ENCODE measurements around the gene ZBTB48. TPM values are rescaled to one million over a fixed set of nuclear protein-coding genes. Genes with fewer than 3 reads are reported as not detected.

Gene ZBTB48
- polyA plus RNA-seq, 1 donor, result 38.2 TPM

- Histone ChIP-seq H3K4me3 (ENCODE audit: low read length) (no peak overlapping the region), H3K27ac (ENCODE audit: low read length) (no peak overlapping the region), H3K36me3 (ENCODE audit: control insufficient read depth, insufficient read depth, low read length) (no peaks in the 10 kb centered on the region), H3K27me3 (ENCODE audit: control insufficient read depth, insufficient read depth, low read length) (peaks cover 14% of the 10 kb centered on the region), H3K4me1 (ENCODE audit: control insufficient read depth, insufficient read depth, low read length) (no peaks in the 10 kb centered on the region), H3K9me3 (ENCODE audit: control insufficient read depth, low read depth, low read length) (peaks cover 3% of the 10 kb centered on the region)
- DNase-seq, result no peak
- WGBS (ENCODE audit: insufficient coverage, low lambda C conversion rate), result no CpG with 5 or more reads among the region's 12 CpGs
These were observed 7.0 kb upstream of the ZBTB48 start for GRCh38 chr1:6572653-6573383.

DNA sequence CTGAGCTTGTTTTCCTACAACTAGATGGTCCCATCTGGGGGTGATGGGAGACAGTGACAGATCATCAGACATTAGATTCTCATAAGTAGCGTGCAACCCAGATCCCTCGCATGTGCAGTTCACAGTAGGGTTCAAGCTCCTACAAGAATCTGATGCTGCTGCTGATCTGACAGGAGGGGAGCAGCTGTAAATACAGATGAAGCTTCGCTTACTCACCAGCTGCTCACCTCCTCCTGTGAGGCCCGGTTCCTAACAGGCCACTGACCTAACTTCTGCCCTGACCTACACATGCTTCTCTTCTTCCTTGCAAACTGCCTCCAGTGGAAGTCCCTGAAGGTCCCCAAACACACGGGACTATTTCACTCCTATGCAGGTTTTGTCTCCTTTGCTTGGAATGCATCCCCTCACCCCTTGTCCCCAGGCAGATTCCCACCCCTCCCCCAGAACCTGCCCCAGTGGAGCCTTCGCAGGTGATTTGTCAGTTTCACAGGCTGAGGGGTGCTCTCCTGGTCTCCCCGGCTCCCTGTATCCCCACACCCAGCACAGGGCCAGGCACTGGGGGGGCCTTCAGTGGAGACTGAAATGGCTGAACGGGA lies 5.7 kb upstream of the ZBTB48 start:
- peaks cover 3% of the 10 kb centered on the region for H3K9me3 ChIP-seq (ENCODE audit: control insufficient read depth, low read depth, low read length)
- H3K36me3 ChIP-seq (ENCODE audit: control insufficient read depth, insufficient read depth, low read length), result no peaks in the 10 kb centered on the region
- no CpG with 5 or more reads among the region's 8 CpGs for WGBS (ENCODE audit: insufficient coverage, low lambda C conversion rate)
- H3K4me1 ChIP-seq (ENCODE audit: control insufficient read depth, insufficient read depth, low read length), result peaks cover under 1% of the 10 kb centered on the region
- H3K27me3 ChIP-seq (ENCODE audit: control insufficient read depth, insufficient read depth, low read length), result peaks cover 10% of the 10 kb centered on the region
- no peak for DNase-seq
- no peak overlapping the region for H3K4me3 ChIP-seq (ENCODE audit: low read length)
- no peak overlapping the region for H3K27ac ChIP-seq (ENCODE audit: low read length)

DNA sequence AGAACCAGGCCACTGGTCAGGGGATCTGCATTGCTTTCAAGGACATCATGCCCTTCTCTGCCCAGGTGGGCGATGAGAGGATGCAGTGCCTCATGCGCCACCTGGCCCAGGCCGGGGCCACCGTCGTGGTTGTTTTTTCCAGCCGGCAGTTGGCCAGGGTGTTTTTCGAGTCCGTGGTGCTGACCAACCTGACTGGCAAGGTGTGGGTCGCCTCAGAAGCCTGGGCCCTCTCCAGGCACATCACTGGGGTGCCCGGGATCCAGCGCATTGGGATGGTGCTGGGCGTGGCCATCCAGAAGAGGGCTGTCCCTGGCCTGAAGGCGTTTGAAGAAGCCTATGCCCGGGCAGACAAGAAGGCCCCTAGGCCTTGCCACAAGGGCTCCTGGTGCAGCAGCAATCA lies 5.0 kb upstream of the ZBTB48 start:
- Histone ChIP-seq H3K36me3 (ENCODE audit: control insufficient read depth, insufficient read depth, low read length) (no peaks in the 10 kb centered on the region), H3K27ac (ENCODE audit: low read length) (no peak overlapping the region), H3K27me3 (ENCODE audit: control insufficient read depth, insufficient read depth, low read length) (peaks cover 4% of the 10 kb centered on the region), H3K9me3 (ENCODE audit: control insufficient read depth, low read depth, low read length) (peaks cover 3% of the 10 kb centered on the region), H3K4me1 (ENCODE audit: control insufficient read depth, insufficient read depth, low read length) (peaks cover 5% of the 10 kb centered on the region), H3K4me3 (ENCODE audit: low read length) (no peak overlapping the region)
- no CpG with 5 or more reads among the region's 14 CpGs for WGBS (ENCODE audit: insufficient coverage, low lambda C conversion rate)
- DNase-seq, result no peak

- Histone ChIP-seq H3K9me3 (ENCODE audit: control insufficient read depth, low read depth, low read length) (no peaks in the 10 kb centered on the region), H3K4me1 (ENCODE audit: control insufficient read depth, insufficient read depth, low read length) (peaks cover 25% of the 10 kb centered on the region), H3K27me3 (ENCODE audit: control insufficient read depth, insufficient read depth, low read length) (no peaks in the 10 kb centered on the region), H3K36me3 (ENCODE audit: control insufficient read depth, insufficient read depth, low read length) (no peaks in the 10 kb centered on the region), H3K27ac (ENCODE audit: low read length) (no peak overlapping the region), H3K4me3 (ENCODE audit: low read length) (no peak overlapping the region)
- 80% methylated on average over 1 of the region's 6 CpGs for WGBS (ENCODE audit: insufficient coverage, low lambda C conversion rate)
- DNase-seq, result no peak
These were observed 1.8 kb upstream of the ZBTB48 start for GRCh38 chr1:6577831-6578525.

DNA sequence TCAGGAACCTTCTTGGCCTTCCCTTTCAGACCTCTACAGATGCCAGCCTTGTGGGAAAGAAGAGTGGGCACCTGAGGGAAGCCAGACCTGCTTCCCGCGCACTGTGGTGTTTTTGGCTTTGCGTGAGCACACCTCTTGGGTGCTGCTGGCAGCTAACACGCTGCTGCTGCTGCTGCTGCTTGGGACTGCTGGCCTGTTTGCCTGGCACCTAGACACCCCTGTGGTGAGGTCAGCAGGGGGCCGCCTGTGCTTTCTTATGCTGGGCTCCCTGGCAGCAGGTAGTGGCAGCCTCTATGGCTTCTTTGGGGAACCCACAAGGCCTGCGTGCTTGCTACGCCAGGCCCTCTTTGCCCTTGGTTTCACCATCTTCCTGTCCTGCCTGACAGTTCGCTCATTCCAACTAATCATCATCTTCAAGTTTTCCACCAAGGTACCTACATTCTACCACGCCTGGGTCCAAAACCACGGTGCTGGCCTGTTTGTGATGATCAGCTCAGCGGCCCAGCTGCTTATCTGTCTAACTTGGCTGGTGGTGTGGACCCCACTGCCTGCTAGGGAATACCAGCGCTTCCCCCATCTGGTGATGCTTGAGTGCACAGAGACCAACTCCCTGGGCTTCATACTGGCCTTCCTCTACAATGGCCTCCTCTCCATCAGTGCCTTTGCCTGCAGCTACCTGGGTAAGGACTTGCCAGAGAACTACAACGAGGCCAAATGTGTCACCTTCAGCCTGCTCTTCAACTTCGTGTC lies 995 bp upstream of the ZBTB48 start:
- DNase-seq, result no peak
- H3K27ac ChIP-seq (ENCODE audit: low read length), result peak overlapping the region; percentile 65
- H3K4me1 ChIP-seq (ENCODE audit: control insufficient read depth, insufficient read depth, low read length), result peaks cover 27% of the 10 kb centered on the region
- no CpG with 5 or more reads among the region's 14 CpGs for WGBS (ENCODE audit: insufficient coverage, low lambda C conversion rate)
- H3K27me3 ChIP-seq (ENCODE audit: control insufficient read depth, insufficient read depth, low read length), result no peaks in the 10 kb centered on the region
- no peaks in the 10 kb centered on the region for H3K9me3 ChIP-seq (ENCODE audit: control insufficient read depth, low read depth, low read length)
- no peak overlapping the region for H3K4me3 ChIP-seq (ENCODE audit: low read length)
- no peaks in the 10 kb centered on the region for H3K36me3 ChIP-seq (ENCODE audit: control insufficient read depth, insufficient read depth, low read length)

- Histone ChIP-seq H3K27ac (ENCODE audit: low read length) (peak overlapping the region; percentile 82), H3K36me3 (ENCODE audit: control insufficient read depth, insufficient read depth, low read length) (peaks cover 4% of the 10 kb centered on the region), H3K4me1 (ENCODE audit: control insufficient read depth, insufficient read depth, low read length) (peaks cover 27% of the 10 kb centered on the region), H3K27me3 (ENCODE audit: control insufficient read depth, insufficient read depth, low read length) (no peaks in the 10 kb centered on the region), H3K9me3 (ENCODE audit: control insufficient read depth, low read depth, low read length) (no peaks in the 10 kb centered on the region), H3K4me3 (ENCODE audit: low read length) (peak overlapping the region; percentile 91)
- WGBS (ENCODE audit: insufficient coverage, low lambda C conversion rate), result no CpG with 5 or more reads among the region's 30 CpGs
- DNase-seq, result no peak
These were observed 362 bp downstream of the ZBTB48 start for GRCh38 chr1:6580119-6580592.

DNA sequence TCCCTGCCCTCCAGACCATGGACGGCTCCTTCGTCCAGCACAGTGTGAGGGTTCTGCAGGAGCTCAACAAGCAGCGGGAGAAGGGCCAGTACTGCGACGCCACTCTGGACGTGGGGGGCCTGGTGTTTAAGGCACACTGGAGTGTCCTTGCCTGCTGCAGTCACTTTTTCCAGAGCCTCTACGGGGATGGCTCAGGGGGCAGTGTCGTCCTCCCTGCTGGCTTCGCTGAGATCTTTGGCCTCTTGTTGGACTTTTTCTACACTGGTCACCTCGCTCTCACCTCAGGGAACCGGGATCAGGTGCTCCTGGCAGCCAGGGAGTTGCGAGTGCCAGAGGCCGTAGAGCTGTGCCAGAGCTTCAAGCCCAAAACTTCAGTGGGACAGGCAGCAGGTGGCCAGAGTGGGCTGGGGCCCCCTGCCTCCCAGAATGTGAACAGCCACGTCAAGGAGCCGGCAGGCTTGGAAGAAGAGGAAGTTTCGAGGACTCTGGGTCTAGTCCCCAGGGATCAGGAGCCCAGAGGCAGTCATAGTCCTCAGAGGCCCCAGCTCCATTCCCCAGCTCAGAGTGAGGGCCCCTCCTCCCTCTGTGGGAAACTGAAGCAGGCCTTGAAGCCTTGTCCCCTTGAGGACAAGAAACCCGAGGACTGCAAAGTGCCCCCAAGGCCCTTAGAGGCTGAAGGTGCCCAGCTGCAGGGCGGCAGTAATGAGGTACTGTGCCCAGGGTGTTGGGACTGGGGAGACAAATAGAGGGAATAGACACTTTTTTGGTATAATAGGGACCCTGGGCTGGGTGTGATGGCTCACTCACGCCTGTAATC lies 1.0 kb downstream of the ZBTB48 start:
- Histone ChIP-seq H3K27ac (ENCODE audit: low read length) (peak overlapping the region; percentile 82), H3K27me3 (ENCODE audit: control insufficient read depth, insufficient read depth, low read length) (no peaks in the 10 kb centered on the region), H3K4me3 (ENCODE audit: low read length) (peak overlapping the region; percentile 91), H3K4me1 (ENCODE audit: control insufficient read depth, insufficient read depth, low read length) (peaks cover 27% of the 10 kb centered on the region), H3K9me3 (ENCODE audit: control insufficient read depth, low read depth, low read length) (no peaks in the 10 kb centered on the region), H3K36me3 (ENCODE audit: control insufficient read depth, insufficient read depth, low read length) (peaks cover 8% of the 10 kb centered on the region)
- WGBS (ENCODE audit: insufficient coverage, low lambda C conversion rate), result 100% methylated on average over 1 of the region's 19 CpGs
- peak; percentile 18 to 48 for DNase-seq

DNA sequence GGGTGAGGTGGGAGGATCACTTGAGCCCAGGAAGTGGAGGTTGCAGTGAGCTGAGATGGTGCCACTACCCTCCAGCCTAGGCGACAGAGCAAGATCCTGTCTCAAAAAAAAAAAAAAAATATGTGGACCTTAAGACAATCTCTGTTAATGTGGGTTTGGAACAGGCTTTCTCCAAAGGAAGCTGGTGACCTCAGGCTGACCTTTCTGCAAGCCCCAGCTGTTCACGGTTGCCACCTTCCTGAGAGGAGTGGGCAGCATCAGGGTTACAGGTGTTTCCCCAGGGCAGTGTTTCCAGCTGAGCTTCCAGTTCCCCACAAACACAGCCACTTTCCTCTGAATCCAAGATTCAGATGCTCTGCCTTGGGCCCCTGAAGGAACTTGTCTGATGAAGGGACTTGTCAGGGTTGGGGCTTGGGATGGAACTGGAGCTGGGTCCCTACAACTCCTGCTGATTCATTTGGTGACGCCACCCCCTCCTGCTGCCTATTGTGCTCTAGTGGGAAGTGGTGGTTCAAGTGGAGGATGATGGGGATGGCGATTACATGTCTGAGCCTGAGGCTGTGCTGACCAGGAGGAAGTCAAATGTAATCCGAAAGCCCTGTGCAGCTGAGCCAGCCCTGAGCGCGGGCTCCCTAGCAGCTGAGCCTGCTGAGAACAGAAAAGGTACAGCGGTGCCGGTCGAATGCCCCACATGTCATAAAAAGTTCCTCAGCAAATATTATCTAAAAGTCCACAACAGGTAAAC lies 1.9 kb downstream of the ZBTB48 start:
- DNase-seq, result no peak
- WGBS (ENCODE audit: insufficient coverage, low lambda C conversion rate), result no CpG with 5 or more reads among the region's 10 CpGs
- peaks cover 27% of the 10 kb centered on the region for H3K4me1 ChIP-seq (ENCODE audit: control insufficient read depth, insufficient read depth, low read length)
- H3K36me3 ChIP-seq (ENCODE audit: control insufficient read depth, insufficient read depth, low read length), result peaks cover 10% of the 10 kb centered on the region
- no peaks in the 10 kb centered on the region for H3K27me3 ChIP-seq (ENCODE audit: control insufficient read depth, insufficient read depth, low read length)
- no peaks in the 10 kb centered on the region for H3K9me3 ChIP-seq (ENCODE audit: control insufficient read depth, low read depth, low read length)
- H3K27ac ChIP-seq (ENCODE audit: low read length), result peak overlapping the region; percentile 72
- H3K4me3 ChIP-seq (ENCODE audit: low read length), result peak overlapping the region; percentile 6

GRCh38 chr1:6582370-6582769 lies 2.6 kb downstream of the ZBTB48 start:
- peak overlapping the region; percentile 72 for H3K27ac ChIP-seq (ENCODE audit: low read length)
- H3K36me3 ChIP-seq (ENCODE audit: control insufficient read depth, insufficient read depth, low read length), result peaks cover 14% of the 10 kb centered on the region
- peak overlapping the region; percentile 6 for H3K4me3 ChIP-seq (ENCODE audit: low read length)
- no peaks in the 10 kb centered on the region for H3K9me3 ChIP-seq (ENCODE audit: control insufficient read depth, low read depth, low read length)
- no CpG with 5 or more reads among the region's 1 CpG for WGBS (ENCODE audit: insufficient coverage, low lambda C conversion rate)
- H3K27me3 ChIP-seq (ENCODE audit: control insufficient read depth, insufficient read depth, low read length), result no peaks in the 10 kb centered on the region
- DNase-seq, result peak; percentile 88 to 95
- peaks cover 27% of the 10 kb centered on the region for H3K4me1 ChIP-seq (ENCODE audit: control insufficient read depth, insufficient read depth, low read length)
